HL-60 (cell line): ENCODE data around the gene LPCAT1.

Experiments
- DNase-seq, 2 experiments: peaks; one replicate each; pipeline ENCODE4 v3.0.0-alpha.2; 2010 to 2020; ENCODE audit warnings: low read depth in 1 of 2, low spot score in 1 of 2
- H3K27ac ChIP-seq: fragments of 250-450 bp; sonication (Bioruptor Pico); replicated peaks from 2 replicates; pipeline ENCODE4 v1.5.1; 2020; ENCODE audit warnings: mild to moderate bottlenecking, moderate library complexity
- H3K27me3 ChIP-seq: fragments of 250-450 bp; sonication (Bioruptor Pico); 2 replicates; pipeline ENCODE4 v1.5.1; 2021; ENCODE audit warnings: mild to moderate bottlenecking, moderate library complexity; ENCODE audit not compliant: insufficient read depth, poor library complexity, severe bottlenecking
- H3K4me3 ChIP-seq: replicated peaks from 2 replicates; pipeline ENCODE4 v1.5.1; 2011; ENCODE audit warnings: mild to moderate bottlenecking, control low read depth, low read length; ENCODE audit not compliant: insufficient read depth
- CTCF ChIP-seq: IDR thresholded peaks from one replicate; pipeline ENCODE4 v1.5.1; 2011; ENCODE audit warnings: low read length, control low read depth, inconsistent platforms; ENCODE audit not compliant: insufficient read depth
- GABPA ChIP-seq: IDR thresholded peaks from 2 replicates; pipeline ENCODE4 v1.6.1; 2012; ENCODE audit warnings: low read depth
- POLR2AphosphoS5 ChIP-seq: IDR thresholded peaks from 2 replicates; pipeline ENCODE4 v1.6.1; 2012; ENCODE audit warnings: low read depth
- REST ChIP-seq: IDR thresholded peaks from 2 replicates; pipeline ENCODE4 v1.6.1; 2012; ENCODE audit warnings: low read depth; ENCODE audit not compliant: insufficient replicate concordance
- SPI1 ChIP-seq: IDR thresholded peaks from 2 replicates; pipeline ENCODE4 v1.6.1; 2012; ENCODE audit warnings: low read depth, mild to moderate bottlenecking, borderline replicate concordance

Gene LPCAT1

GRCh38 chr5:1509346-1510085 is 14.2 kb downstream of the LPCAT1 start:
- no peak for DNase-seq
- Histone ChIP-seq H3K4me3 (no peak overlapping the region), H3K27ac (no peak overlapping the region), H3K27me3 (no peaks in the 10 kb centered on the region)
- TF ChIP-seq SPI1, result no peak
- no peak for TF ChIP-seq POLR2AphosphoS5
- no peak for TF ChIP-seq REST
- TF ChIP-seq CTCF, result no peak
- no peak for TF ChIP-seq GABPA

GRCh38 chr5:1508659-1509290 is 15.0 kb downstream of the LPCAT1 start:
- no peak for DNase-seq
- Histone ChIP-seq H3K27ac (no peak overlapping the region), H3K4me3 (no peak overlapping the region), H3K27me3 (no peaks in the 10 kb centered on the region)
- TF ChIP-seq REST, result no peak
- TF ChIP-seq CTCF, result no peak
- no peak for TF ChIP-seq SPI1
- TF ChIP-seq GABPA, result no peak
- TF ChIP-seq POLR2AphosphoS5, result no peak

- no peak for DNase-seq
- H3K4me3 ChIP-seq, result no peak overlapping the region
- H3K27me3 ChIP-seq, result no peaks in the 10 kb centered on the region
- no peak overlapping the region for H3K27ac ChIP-seq
- no peak for TF ChIP-seq CTCF
- TF ChIP-seq REST, result no peak
- no peak for TF ChIP-seq GABPA
- TF ChIP-seq POLR2AphosphoS5, result no peak
- TF ChIP-seq SPI1, result no peak
Observed at GRCh38 chr5:1507961-1508658, 15.7 kb downstream of the LPCAT1 start.
